Posterior cingulate gyrus (tissue), 11 donors: Measurements from ENCODE around the gene HRH2.
"Not testable (repeated sequence)": the region's sequence is repeated elsewhere in the genome, so short reads cannot be mapped to it uniquely, and the experiment has no call there.

Experiments
- DNase-seq, 10 donors: peaks; one replicate each; pipeline versions ENCODE4 v3.0.0 to v3.0.0-alpha.2; 2020 to 2021; ENCODE audit warnings: mixed read lengths in 3 of 10
- intact Hi-C: fragments of 100-400 bp; cut with DNase I; formaldehyde crosslinking; loops from one replicate; pipeline ENCODE4 v1.15.1; 2023

HRH2 gene

DNA sequence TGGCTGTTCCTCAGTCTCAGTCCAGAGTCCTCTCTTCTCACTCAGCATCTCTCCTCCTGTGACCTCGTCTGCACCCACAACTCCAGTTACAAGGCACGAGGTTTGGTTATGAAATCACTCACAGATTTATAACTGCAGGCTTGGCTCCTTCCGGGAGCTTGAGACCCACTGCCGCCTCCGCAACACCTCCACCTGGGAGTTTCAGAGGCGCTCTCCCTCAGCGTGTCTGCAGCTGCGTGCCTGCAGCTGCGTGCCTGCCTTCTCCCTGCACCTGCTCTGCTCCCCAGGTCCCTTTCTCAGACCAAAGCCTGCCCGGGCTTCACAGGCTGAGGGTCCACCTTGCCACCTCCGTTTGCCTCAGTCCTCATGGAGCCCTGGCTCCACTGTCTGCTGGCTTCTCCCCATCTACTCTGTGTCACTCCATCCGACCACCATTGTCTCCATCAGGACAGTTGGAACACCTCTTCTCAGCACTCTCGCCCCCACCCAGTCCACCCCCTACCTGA lies 51.5 kb downstream of the HRH2 start:
- DNase-seq, result peak in 7 of 10 donors; percentile 11 to 94 (median 61)
- intact Hi-C loops, result no loop called here

DNA sequence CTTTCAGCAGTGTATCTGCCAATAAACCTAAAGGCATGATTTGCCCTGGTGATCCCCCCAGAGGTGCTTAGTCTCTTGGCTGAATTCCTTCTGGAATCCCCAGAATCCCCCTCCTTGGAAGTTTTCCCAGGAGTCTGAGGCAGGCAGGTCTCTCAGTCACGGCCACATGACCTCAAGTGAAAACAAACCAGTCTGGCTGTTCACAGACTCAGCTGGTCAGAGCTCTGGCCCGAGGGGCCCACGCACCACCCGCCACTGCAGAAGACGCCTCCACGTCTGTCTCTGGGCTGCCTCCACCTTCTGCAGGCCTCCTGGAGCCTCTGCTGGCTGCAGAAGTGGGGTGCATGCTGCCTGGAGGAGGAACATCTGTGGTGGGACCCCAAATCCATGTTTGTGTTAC lies 52.5 kb downstream of the HRH2 start:
- intact Hi-C loops, result no loop called here

DNA sequence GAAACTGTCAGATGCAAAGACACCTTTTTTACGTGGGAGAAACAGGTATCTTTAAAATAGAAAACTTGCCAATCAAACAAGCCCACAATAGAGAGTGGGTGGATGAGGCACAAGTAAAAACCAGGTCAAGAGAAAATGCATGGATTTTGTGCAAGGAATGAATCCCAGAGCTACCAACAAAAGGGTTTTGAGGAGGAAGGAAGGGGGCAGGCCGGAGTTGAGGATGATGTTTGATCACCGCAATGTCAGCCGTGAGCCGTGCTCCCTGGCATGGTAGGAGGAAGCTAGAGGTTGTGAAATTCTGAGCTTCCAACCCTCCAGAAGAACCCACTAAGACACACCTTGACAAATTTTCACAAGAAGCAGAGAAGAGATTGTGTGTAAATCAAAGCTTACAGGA lies 53.2 kb downstream of the HRH2 start:
- intact Hi-C loops, result no loop called here
- DNase-seq, result peak in 3 of 10 donors; percentile 5 to 46 (median 18)

More for the DNA sequence above, 52.5 kb downstream of the HRH2 start:
- peak in 4 of 10 donors; percentile 14 to 91 (median 88) for DNase-seq

DNA sequence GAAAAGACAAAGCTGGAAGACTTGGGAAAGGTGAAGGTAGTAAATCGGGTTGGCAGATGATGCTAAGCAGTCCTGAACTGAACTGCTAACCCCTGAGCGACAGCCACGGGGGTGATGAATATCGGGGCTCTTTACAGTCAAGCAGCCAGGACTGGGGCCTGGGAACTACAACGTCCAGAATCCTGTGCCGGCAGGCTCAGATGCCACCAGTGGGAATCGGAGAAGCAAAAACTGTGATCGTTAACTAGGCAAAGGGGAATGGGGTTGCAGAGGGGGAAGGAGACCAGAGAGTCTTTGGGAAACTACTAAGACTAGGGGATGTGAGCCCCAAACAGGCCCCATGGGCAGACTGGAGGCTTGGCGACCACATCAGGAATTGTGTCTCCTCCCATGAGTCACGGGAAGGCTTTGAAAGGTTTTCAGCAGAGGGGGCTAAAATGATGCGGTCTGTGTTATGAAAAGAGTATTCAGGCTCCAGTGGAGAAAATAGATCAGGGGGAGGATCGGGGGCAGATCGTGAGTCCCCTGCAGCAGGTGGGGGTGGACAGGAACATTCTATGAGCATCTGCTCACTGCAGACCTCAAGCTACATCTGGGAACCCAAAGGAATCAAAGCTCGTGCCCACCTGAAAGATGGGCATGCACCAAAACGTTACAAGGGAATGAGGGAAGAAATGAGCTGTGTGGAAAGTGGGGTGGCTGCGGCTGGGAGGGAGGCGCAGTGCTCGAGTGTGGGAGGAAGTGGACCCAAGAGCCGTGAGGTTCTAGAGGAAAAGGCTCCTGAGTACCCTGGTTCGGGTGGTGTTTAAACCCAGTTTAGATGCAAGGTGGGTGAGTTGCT lies 53.8 kb downstream of the HRH2 start:
- intact Hi-C loops, result no loop called here
- peak in 3 of 10 donors; percentile 11 to 80 (median 40) for DNase-seq

- peak in 1 of 10 donors; percentile 49 for DNase-seq
- intact Hi-C loops, result no loop called here
Measured at GRCh38 chr5:175712313-175712680, 54.4 kb downstream of the HRH2 start.

GRCh38 chr5:175712681-175713085 lies 54.8 kb downstream of the HRH2 start:
- peak in 2 of 10 donors; percentile 67 to 76 for DNase-seq
- intact Hi-C loops, result no loop called here

DNA sequence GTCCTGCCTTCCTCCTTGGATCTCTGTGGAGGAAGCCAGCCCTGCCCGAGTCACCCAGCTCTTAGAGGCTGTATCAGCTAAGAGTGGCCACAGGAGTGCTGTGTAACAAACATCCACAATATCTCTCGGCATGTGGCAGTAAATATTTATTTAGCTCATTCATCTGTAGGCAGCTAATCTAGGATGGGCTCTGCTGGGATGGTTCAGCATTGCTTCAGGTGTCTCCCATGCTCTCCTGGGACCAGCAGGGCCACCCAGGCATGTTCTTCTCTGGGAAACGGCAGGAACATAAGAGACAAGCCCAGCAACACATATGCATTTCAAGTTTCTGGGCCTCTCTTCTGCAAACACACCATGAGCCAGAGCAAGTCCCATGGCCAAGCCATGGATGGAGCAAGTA lies 56.1 kb downstream of the HRH2 start:
- intact Hi-C loops, result no loop called here
- DNase-seq, result peak in 2 of 10 donors; percentile 22 to 27

DNA sequence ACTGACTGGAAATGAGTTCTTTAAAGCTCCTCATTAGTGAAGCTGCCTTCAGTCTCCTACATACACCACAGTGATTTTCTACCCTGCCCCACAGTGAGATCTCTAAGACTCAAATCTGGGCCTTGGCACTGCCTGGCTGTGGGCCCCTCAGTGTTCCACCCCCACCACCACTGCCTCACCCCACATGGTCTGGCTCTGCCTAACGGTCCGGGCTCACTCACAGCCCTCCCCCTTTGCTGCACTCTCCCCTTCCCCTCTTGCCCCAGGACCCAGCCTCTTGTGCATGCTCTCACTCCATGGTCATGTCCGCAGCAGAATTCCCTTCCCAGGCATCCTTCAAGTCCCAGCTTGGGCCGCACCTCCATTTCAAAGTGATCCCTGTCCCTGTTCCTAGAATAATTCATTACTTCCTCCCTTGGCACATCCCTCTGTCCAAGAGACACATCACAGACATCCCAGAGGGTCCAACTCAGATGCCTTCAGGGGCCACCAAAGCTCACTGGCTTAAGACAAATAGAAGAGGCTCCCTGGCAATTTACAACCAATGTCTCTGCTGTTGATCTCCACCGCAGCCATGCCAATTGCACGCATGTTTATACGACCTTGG lies 56.7 kb downstream of the HRH2 start:
- peak in 2 of 10 donors; percentile 11 to 15 for DNase-seq
- intact Hi-C loops, result no loop called here

GRCh38 chr5:175715627-175716522 lies 58.0 kb downstream of the HRH2 start:
- intact Hi-C loops, result no loop called here
- DNase-seq, result peak in 3 of 10 donors; percentile 4 to 58 (median 21)

GRCh38 chr5:175717837-175718236 lies 60.0 kb downstream of the HRH2 start:
- peak in 1 of 10 donors; percentile 54 for DNase-seq
- intact Hi-C loops, result no loop called here

GRCh38 chr5:175718401-175719108 lies 60.7 kb downstream of the HRH2 start:
- intact Hi-C loops, result no loop called here
- DNase-seq, result peak in 7 of 10 donors; percentile 45 to 91 (median 59)

DNA sequence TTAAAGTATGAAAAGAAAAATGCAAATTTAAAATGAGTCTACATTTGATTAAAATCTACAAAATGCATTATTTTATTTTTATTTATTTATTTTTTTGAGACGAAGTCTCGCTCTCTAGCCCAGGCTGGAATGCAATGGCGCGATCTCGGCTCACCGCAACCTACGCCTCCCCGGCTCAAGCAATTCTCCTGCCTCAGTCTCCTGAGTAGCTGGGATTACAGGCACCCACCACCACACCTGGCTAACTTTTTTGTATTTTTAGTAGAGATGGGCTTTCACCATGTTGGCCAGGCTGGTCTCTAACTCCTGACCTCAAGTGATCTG lies 61.2 kb downstream of the HRH2 start:
- intact Hi-C loops, result not testable (repeated sequence)
- peak in 1 of 10 donors; percentile 51 for DNase-seq

- DNase-seq, result peak in 2 of 10 donors; percentile 4 to 22
- intact Hi-C loops, result loop anchor here (5.0 to 10.0 kb wide), 2 partner anchors 150 to 192 kb away; partner anchors contain the start of gene CPLX2
Measured at GRCh38 chr5:175724314-175725275, 66.7 kb downstream of the HRH2 start.

GRCh38 chr5:175728316-175728715 lies 70.4 kb downstream of the HRH2 start:
- DNase-seq, result peak in 2 of 10 donors; percentile 10 to 41
- intact Hi-C loops, result loop anchor here (5.0 to 10.0 kb wide), 2 partner anchors 146 to 196 kb away; partner anchors contain the start of gene CPLX2

- peak in 9 of 10 donors; percentile 6 to 94 (median 54) for DNase-seq
- intact Hi-C loops, result loop anchor here (5.0 to 10.0 kb wide), 2 partner anchors 146 to 197 kb away; partner anchors contain the start of gene CPLX2
Measured at GRCh38 chr5:175728885-175729828, 71.3 kb downstream of the HRH2 start.

DNA sequence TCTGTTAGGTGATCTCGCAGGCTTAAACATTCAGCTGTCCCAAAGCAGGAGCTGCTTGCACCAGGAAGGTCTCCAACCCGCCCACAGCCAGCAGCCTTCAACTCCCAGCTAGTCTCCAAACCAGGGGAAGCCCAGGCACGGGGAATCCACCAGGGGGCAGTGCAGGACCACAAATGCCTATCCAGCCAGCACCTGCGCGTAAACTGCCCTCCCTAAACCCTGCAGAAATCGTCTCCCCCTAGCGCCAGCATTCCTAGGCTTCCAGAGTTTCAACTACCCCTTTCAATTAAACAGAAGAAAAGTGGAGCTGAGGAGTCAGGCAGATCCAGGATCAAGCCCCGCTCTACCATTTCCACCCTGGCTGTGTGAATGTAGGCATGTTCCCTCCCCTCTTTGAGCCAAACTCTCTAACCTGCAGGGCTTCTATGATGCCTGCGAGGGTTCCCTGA lies 72.0 kb downstream of the HRH2 start:
- DNase-seq, result peak; percentile 90 to 99 (median 97)
- intact Hi-C loops, result loop anchor here (5.0 to 10.0 kb wide), 2 partner anchors 145 to 198 kb away; partner anchors contain the start of gene CPLX2

- intact Hi-C loops, result no loop called here
- DNase-seq, result no peak
Measured at GRCh38 chr5:175731172-175731571, 73.3 kb downstream of the HRH2 start.
